Bronchial epithelial cell (primary cell): ENCODE results near the gene IGDCC3. TPM values are rescaled to one million over a fixed set of nuclear protein-coding genes. Genes with fewer than 3 reads are reported as not detected.
A peak's percentile ranks its signal among the peaks of the same experiment; 100 is the strongest.

Experiments
- DNase-seq: peaks from one replicate; pipeline ENCODE4 v3.0.0-alpha.2; 2010; ENCODE audit warnings: low read depth
- FAIRE-seq: peaks from 2 replicates; lab custom pipeline; 2011; peaks lifted over from hg19 to GRCh38; lab: Jason Lieb, UNC
- H3K27me3 ChIP-seq: 2 replicates; pipeline ENCODE4 v1.5.1; 2011; ENCODE audit warnings: low read length; ENCODE audit not compliant: control insufficient read depth, insufficient read depth
- H3K36me3 ChIP-seq: 2 replicates; pipeline ENCODE4 v1.5.1; 2011; ENCODE audit warnings: low read length; ENCODE audit not compliant: control insufficient read depth, insufficient read depth
- H3K4me3 ChIP-seq: 2 replicates; pipeline ENCODE4 v1.5.1; 2011; ENCODE audit warnings: mild to moderate bottlenecking, low read depth, low read length, control low read depth
- total RNA-seq: library from RNA; depleted of rRNA; stranded (reverse); fragments of >200 nt; gene quantifications from 2 replicates; pipeline ENCODE4 v1.2.1, GENCODE V29; 2014
- TF ChIP-seq, protein P1 (sequence below): IDR thresholded peaks from 2 replicates; pipeline ENCODE4 v1.5.1; 2011; ENCODE audit warnings: mild to moderate bottlenecking, moderate library complexity, low read length, control low read depth, inconsistent platforms; ENCODE audit not compliant: insufficient read depth, severe bottlenecking

The IGDCC3 gene
- total RNA-seq, 1 donor from 2014 or later = not detected

GRCh38 chr15:65421360-65422215, 43.8 kb upstream of the IGDCC3 start:
- FAIRE-seq (no peak), DNase-seq (no peak)
- TF ChIP-seq, protein P1, sequence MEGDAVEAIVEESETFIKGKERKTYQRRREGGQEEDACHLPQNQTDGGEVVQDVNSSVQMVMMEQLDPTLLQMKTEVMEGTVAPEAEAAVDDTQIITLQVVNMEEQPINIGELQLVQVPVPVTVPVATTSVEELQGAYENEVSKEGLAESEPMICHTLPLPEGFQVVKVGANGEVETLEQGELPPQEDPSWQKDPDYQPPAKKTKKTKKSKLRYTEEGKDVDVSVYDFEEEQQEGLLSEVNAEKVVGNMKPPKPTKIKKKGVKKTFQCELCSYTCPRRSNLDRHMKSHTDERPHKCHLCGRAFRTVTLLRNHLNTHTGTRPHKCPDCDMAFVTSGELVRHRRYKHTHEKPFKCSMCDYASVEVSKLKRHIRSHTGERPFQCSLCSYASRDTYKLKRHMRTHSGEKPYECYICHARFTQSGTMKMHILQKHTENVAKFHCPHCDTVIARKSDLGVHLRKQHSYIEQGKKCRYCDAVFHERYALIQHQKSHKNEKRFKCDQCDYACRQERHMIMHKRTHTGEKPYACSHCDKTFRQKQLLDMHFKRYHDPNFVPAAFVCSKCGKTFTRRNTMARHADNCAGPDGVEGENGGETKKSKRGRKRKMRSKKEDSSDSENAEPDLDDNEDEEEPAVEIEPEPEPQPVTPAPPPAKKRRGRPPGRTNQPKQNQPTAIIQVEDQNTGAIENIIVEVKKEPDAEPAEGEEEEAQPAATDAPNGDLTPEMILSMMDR = no peak
- peaks cover 24% of the 10 kb centered on the region for H3K27me3 ChIP-seq
- H3K36me3 ChIP-seq = no peaks in the 10 kb centered on the region
- H3K4me3 ChIP-seq = peak overlapping the region; percentile 32

DNA sequence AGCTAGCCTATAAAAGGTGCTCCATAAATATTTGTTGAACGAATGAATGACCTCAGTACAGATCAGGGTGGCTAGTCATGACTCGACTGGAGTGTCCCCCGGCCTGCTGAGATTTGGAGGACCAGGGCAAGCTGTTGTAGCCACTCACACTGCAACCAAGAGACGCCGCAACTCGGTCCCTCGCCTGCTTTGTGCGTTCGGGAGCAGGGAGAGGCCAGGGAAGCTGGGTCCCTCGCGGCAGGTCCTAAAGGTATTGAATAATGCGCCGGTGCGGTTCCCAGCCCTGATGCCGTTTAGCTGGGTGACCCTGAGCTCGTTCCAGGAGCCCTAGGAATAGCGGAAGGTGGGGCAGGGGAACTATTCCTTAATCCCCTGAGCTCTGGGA, 43.2 kb upstream of the IGDCC3 start:
- TF ChIP-seq, protein P1 = no peak
- Histone ChIP-seq H3K27me3 (peaks cover 24% of the 10 kb centered on the region), H3K4me3 (no peak overlapping the region), H3K36me3 (no peaks in the 10 kb centered on the region)
- DNase-seq = no peak
- no peak for FAIRE-seq

DNA sequence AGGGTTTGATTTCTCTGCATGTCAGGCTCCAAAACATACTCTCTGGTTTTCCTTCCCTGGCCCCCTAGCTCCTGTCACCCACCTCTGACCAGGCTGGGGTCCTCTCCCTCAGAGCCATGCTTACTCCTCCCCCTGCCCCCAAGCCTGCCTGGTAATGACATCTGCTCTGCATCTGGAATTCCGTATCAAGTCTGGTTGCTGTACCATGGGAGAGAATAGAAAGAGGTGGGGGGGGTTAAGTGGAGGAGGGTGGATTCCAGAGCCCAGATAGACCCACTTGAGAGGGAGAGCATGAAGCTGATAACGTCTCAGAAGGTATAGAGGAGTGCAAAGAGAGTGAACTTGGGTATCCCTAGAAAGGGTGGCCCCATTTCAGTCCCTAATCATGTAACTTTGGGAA, 40.8 kb upstream of the IGDCC3 start:
- TF ChIP-seq, protein P1 = no peak
- Histone ChIP-seq H3K4me3 (no peak overlapping the region), H3K27me3 (peaks cover 26% of the 10 kb centered on the region), H3K36me3 (no peaks in the 10 kb centered on the region)
- FAIRE-seq = no peak
- DNase-seq = no peak

DNA sequence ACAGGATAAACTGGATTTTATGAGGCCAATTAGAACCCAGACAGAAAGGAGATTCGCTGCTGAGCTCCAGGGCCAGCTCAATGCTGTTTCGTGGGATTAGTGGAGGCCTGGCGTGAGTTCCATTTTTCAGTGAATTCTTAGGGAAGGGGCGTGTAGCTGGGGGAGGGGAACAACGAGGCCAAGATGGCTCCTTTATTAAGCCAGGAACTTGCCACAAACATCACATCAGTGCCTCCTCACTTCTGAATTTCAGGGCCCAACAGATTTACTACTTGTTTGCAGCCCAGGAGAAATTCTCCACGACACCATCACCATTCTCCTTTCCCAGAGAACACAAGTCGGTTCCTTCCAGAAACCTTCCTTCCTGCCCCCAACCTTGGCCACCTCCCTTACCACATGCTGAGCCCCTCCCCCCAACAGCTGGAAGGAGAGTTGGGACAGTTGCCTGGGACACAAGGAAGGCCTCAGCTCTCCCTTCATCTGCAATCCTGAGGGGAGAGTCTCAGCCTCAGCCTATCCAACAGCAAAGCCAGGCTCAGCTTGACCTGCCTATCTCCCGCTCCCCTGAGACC, 39.1 kb upstream of the IGDCC3 start:
- DNase-seq = no peak
- no peak for FAIRE-seq
- Histone ChIP-seq H3K4me3 (no peak overlapping the region), H3K27me3 (peaks cover 15% of the 10 kb centered on the region), H3K36me3 (no peaks in the 10 kb centered on the region)
- TF ChIP-seq, protein P1 = no peak

DNA sequence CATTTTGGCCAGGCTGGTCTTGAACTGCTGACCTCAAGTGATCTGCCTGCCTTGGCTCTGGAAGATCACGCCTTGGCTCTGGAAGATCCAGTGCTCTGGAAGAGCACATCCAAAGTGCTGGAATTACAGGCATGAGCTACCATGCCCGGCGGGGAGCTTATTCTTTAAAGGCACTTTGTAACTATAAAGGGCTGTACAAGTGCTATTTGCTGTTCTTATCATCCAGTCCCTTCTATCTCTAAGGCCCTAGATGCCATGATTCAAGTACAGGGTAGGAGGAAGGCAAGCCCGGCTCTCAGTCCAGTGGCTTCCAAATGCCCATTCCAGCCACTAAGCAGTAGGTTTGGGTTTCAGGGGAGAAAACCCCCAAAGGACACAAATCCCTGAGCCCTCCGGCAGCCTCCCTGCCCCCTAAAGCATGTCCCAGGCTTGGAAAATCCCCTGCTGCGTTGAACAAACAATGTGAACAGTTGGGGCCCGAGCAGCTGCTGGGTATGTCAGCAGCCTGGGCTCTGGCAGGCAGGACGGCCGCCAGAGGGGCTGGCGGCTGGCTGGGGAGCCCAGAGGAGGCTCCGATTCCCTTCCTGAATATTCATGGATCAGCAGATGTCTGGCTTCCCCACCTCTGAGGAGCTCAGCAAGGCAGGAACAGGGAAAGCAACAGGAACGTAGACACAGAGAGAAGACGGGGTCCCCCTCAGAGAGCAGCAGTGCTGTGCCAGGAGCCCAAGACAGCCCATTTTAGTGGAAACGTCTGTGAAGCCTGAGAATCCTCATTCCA, 37.2 kb upstream of the IGDCC3 start:
- DNase-seq (no peak), FAIRE-seq (no peak)
- Histone ChIP-seq H3K36me3 (no peaks in the 10 kb centered on the region), H3K4me3 (no peak overlapping the region), H3K27me3 (peaks cover 6% of the 10 kb centered on the region)
- TF ChIP-seq, protein P1 = no peak
